SK-MEL-5 (cell line): ENCODE results near the gene MYRIP. TPM values are rescaled to one million over a fixed set of nuclear protein-coding genes. Genes with fewer than 3 reads are reported as not detected.

Experiments used
- DNase-seq: peaks from one replicate; pipeline ENCODE4 v3.0.0-alpha.2; 2016; ENCODE audit warnings: low read depth, low spot score
- in situ Hi-C: cut with HindIII; loops from 2 replicates; pipeline ENCODE4 v1.10.0; 2016; ENCODE audit warnings: low sequenced_read_pairs, high pct_unique_total_duplicates, low pct_unique_long_range_greater_than_20kb
- total RNA-seq: library from RNA; depleted of rRNA; stranded (reverse); fragments of >200 nt; shearing (Covaris generic); gene quantifications from 2 replicates; pipeline ENCODE4 v1.2.3, GENCODE V29; 2014

The MYRIP gene
- total RNA-seq, 1 experiment from 2014 or later = 0.21 TPM

DNA sequence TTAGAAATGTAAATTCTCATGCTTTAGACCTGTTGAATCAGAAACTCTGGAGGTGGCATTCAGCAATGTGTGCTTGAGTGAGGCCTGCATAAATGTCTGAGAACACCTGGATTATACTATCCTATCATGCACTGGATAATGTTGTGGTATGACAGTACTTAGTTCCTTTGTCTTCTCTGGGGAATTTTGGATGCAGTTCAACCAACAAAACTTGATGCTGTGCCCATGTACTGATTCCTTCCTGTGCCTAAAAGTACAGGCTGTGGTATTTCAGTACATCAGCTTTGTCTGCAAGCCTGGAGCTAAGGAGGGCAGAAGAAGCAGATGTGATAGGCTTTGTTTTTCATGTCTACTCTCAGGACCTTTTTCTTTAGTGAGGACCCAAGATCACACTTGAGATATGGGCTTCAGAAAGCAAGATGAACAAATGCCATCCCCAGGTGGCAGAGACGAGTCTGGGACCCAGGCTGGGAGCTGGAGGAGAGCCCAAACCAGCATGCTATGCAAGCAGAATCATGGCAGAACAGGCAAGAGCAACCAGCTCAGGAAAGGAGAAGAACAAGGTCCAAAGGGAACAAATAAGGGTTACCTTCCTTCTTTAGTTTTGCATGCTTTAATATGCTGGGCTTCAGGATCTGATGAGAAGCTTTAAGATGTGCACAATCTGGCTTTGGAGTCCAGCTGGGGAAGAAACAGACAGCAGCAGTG lies 124.7 kb downstream of the MYRIP start:
- no peak for DNase-seq
- in situ Hi-C loops = no loop called here

DNA sequence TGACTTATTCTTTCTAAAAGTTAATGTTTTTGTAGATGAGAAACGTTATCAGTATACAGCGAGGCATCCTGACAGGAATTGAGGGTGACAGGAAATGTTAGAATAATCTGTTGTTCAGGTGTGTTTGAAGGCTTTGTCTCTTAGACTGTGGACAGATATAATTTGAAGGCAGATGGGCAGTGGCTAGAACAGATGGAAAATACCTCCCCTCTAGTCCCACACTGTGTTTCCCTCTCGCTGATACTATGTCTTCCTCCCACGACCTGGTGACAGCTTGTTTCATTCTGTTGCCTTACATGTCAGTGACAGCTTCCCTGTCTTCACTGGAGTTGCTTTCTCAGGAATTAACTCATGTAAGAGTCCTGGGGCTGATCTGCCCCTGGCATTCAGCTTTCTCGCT lies 125.3 kb downstream of the MYRIP start:
- in situ Hi-C loops = no loop called here
- DNase-seq = no peak

DNA sequence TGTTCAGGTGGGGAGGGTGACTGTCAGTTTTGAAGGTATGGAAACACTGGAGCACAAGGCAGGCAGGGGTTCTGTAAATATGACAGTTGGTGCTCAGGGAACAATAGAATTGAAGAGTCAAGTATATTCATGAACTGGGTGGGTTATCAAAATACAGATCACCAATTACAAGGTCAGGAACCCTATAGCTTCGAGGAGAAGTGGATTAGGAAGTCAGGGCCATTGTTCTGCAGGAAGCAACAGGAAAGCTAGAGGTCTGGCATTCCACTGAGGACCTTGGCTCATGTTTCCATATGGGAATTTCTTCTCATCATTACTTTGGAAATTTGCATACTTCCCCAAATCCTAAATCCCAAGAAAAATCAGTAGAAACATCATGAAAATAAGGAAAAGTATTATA lies 125.9 kb downstream of the MYRIP start:
- DNase-seq = no peak
- in situ Hi-C loops = no loop called here

DNA sequence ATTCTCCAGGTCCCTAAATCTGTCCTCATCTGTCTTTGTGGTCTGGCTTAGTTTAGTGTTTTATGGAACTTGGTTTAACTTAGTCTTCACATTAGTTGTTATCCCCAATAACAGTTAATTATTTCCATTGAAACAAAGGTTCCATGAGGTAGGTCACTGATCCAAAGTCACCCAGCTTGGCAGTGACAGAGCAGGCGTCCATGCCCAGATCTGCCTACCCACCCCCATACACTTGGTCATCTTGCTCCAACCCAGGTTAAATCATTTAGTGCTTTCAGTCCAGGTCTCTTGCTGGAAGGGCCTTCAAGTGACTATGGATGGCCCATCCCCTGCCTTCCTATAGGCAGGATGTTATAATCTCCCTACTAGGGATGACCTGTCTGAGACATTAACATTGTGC lies 127.4 kb downstream of the MYRIP start:
- in situ Hi-C loops = no loop called here

DNA sequence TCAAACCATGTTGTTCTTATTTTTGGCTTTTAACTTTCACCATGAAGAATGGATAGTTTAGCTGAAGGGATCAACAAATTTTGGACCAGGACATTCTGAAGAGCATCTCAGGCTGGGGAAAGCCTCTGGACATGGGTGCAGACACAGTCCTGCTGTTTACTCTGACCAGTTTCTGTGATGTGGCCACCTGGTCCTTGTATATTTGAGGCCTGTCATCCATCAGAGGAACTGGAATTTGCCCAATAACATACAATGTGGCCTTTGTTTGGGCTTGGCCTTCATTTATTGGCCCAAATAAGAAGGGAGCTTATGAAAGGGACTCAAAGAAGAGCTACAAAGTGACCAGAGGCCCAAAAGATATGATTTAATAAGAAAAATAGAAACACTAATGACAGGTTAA lies 127.9 kb downstream of the MYRIP start:
- peak; percentile 6 for DNase-seq
- in situ Hi-C loops = no loop called here

More for the DNA sequence above, 127.4 kb downstream of the MYRIP start:
- DNase-seq = no peak

DNA sequence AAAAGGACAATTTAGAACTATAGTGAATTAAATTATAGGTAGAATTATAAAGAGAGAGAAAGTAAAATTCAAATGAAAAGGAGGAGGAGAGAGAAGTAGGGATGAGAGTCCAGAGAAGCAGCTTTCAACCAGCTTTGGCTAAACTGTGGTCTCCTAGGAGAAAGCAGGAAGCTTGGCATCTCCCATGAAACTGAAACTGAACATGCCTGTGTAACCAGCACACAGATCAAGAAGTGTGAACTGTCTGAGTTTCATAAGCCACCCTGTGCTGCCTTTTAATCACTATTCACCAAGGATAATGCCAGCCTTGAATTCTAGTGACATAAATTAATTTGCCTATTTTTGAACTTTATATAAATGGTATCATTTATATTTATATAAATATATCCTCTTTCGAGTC lies 128.5 kb downstream of the MYRIP start:
- DNase-seq = no peak
- in situ Hi-C loops = no loop called here

DNA sequence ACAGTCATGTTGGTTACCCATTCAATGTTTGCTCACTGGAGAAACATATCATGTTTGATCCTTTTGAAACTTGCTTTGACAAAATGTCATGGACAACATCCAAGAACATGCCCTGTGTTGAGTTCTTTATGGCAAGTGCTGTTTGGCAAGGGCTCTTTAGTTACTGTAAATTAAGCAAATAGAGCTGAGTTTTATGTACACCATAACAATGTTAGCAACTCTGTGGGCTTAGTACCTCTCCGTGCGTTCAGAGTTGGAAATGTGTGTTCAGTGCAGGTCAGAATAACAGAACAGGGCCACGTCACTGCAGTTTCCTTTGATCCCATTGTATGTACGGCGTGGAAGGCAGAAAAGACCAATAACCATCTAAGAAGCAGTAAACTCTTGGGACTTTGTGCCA lies 132.5 kb downstream of the MYRIP start:
- DNase-seq = no peak
- in situ Hi-C loops = no loop called here

DNA sequence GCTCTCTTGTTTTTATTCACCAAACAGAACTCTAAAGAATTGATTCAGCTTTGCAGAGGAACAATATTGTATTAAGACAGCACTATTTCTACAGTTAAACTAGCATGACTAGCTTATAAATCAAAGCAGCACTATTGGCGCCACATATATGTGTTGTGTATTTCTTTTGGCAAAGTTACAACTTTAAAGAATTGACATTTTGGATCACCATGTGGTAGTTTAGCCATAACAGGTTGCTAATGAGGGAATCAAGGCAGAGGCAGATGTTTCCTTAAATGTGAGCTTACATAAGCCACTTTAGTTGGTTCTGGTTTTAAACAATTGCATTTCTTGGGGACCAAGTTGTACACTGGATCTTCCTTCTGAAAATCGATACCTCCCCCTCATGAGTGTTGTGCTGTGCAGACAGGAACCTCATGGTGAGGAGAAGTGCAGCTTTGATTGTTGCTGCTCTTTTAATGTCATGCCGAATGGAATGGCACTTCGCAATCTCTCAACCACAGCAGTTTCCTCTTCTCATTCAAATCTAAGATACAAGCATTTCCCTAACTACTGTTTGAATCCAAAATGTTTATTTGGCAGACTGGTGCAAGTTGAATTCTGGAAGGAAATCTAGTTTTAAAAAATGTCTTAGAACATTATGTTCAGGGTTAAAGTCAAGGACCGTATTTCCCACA lies 151.2 kb downstream of the MYRIP start:
- no peak for DNase-seq
- in situ Hi-C loops = no loop called here

DNA sequence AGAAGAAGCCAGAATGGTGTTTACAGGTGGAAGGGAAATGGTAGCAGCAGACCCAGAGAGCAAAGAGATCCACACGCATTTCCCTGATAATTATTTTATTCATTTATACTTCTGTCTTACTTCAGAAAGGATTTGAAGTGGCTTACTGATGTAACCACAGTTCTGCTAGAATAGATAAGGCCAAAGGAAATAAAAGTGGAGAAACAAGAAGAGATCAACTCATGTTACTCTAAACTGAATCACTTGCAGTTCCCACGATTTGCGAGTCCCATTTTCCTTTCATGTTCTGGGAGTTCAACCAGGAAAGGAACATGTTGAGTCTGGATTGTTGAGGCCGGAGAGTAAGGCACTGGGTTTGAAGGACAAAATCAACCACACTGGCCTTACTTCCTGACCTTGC lies 151.8 kb downstream of the MYRIP start:
- DNase-seq = no peak
- in situ Hi-C loops = no loop called here

DNA sequence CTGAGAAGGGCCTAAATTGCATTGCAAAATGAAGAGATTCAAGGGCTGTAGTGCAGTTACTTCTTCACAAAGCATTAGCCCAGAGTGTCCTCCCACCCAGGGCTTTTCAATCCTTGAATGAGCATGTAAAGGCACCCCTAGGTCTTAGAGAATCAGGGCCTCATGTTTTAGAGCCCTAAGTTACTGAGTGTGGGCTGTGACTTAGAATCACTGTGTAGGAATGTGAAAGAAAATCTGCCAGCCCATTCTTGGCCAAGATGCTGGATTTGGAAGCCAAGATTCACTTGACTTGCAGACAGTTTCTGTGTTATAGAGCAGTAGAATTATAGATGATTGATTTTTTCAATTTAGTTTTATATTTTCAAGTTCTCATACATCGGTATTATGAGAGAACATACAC lies 153.2 kb downstream of the MYRIP start:
- in situ Hi-C loops = no loop called here
- no peak for DNase-seq

DNA sequence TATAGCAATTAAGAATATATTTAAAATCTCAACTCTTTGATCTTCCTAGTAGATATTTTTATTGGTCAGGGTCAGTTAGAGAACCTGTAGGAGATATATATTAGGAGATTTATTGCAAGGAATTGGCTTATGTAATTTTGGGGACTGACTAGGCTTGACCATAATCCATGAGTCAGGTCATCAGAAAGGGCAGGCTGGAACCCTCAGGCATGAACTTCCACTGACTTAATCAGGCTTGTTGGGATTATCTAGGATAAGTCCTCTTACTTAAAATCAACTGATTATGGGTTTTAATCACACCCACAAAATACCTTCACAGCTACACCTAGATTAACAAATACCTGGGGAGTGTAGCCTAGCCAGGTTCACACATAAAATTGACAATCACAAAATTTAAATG lies 156.1 kb downstream of the MYRIP start:
- in situ Hi-C loops = no loop called here
- DNase-seq = no peak

DNA sequence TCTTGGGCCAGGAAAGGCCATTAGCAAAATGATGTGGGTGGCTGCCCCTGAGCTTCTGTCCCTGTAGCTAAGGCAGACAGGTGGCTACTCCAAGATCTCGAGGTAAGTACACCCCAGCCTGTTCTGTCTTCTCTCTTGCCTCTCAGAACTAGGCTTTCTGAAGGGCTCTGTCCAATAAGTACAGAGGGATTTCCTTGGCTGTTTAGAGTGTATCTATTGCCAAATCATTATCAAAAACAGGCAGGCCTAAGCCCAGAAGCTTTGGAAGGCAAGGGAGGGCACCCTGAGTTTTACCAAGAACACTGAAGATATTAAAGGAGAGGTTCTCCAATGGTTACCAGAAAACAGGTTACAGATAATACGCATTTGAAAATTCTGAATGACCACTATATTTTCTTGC lies 156.6 kb downstream of the MYRIP start:
- in situ Hi-C loops = no loop called here
- DNase-seq = no peak

DNA sequence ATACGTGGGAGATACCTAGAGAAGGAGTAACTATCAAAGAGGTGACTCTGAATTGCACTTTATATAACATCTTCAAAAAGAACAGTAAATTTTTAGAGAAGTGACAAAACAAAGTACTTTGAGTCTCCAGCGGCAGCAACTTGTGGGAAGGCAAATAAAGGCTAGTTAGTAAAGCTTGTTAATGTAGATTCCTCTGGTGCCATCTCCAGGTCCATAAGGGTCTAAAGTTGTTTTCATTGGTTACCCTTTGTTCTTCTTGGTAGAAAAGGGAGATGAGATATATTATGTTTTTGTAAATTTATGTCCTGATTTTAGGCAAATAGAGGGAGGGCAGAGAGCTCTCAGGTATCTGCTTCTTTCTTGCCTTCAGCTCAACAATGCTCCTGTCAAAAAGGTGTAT lies 161.6 kb downstream of the MYRIP start:
- in situ Hi-C loops = no loop called here
- no peak for DNase-seq

DNA sequence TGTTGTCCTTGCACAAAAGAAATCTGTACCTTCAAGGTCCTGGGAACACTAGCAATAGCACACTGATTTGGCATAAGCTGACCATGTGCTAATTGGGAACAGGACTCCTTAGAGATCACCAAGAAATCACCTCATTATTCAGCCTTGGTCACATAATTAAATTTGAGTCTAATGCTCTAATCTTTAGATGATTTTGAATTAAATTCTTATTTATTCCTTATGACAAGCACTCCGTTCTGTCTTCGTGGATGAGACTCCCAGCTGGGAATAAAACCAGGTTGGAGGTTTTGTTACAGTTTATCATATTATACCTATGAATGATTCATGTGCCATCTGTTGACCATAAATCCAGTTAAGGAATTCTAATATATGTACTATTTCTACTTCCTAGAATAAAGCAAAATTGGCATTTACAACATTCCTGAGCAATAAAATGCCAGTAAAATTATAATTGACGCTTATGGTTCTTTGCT lies 162.2 kb downstream of the MYRIP start:
- DNase-seq = no peak
- in situ Hi-C loops = no loop called here

DNA sequence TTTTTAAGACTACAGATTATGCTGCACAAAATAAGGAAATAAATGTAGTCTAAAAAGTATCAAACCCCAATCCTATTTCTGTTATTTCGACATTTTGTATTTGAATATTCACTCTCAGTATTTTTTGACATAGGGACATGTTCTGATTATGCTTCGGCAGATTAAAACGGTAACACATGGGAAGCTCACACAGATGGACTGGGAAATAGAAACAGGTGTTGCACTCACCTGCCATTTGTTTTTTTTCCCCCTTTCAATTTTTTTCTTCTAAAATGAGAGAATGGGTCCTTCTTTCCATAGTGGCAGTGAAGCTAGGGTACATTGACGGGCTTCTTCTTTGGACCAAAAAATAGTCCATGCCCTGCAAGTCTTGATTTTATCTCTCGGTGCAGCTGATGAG lies 163.1 kb downstream of the MYRIP start:
- DNase-seq = no peak
- in situ Hi-C loops = no loop called here

DNA sequence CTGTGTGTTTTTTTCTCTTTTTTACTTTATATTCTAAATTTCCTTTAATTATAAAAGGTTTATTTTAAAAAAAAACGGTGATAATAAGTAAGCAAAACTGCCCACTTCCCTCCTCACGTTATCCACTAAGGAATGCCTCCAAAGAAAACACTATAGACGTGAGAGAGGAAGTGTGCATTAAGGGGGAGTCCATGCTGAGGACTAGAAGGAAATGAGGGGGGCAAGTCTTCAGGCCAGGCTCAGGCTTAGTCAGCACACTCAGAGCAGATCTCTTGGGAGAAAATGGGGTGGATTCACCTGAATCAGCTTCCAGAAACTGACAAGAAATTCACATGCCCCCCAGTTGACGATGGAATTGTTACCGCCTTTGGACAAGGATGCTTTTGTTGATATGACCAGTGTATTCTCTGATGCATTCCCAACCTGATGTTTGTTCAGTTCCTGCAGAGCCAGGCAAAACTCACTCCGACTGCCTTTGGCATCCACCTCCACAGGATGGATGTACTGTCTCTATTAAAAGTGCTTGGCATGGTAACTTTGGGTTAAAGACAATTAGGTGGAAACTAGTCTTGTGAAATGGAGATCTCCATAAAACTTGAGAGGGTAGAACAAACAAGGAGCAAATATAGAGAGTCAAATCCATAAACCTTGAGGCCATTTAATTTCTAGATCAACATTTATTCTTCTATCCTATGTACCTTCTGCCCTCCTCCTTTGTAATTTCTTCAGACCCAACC lies 167.8 kb downstream of the MYRIP start:
- DNase-seq = no peak
- in situ Hi-C loops = no loop called here

DNA sequence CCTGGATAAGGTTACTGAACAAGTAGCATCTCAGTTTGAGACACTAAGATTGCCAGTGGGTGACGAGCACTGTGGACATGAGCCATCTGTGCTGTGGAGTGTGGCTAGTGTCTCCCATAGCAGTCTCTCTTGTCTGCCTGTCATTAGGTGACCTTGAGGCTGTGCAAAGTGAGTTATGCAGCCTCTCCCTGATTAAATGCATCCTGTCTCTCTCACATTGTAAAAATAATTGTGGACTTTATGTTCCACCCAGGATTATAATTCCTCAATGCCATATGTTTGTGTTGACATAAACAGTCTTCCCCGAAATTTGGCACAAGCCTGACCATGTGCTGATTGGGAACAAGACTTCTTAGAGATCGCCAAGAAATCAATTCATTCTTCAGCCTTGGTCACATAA lies 168.9 kb downstream of the MYRIP start:
- in situ Hi-C loops = no loop called here
- no peak for DNase-seq

DNA sequence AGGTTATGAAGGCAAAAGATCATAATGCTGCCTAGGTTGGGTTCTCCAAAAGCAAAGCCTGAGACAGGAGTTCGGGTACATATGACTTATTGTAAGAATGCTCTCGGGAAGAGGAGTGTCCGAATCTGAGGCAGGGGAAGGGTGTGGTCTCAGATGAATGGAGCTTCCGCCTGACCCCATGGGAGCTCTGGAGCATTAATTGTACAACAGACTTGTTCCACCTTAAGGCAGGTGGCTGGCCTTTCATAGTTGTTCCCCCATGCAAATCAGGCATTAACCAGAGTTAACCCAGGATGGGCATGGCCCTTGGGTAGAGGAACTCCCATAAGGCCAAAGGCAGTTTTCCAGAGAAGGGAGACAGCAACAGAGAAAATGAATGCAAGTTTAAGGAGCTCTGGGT lies 170.6 kb downstream of the MYRIP start:
- in situ Hi-C loops = no loop called here
- DNase-seq = no peak

DNA sequence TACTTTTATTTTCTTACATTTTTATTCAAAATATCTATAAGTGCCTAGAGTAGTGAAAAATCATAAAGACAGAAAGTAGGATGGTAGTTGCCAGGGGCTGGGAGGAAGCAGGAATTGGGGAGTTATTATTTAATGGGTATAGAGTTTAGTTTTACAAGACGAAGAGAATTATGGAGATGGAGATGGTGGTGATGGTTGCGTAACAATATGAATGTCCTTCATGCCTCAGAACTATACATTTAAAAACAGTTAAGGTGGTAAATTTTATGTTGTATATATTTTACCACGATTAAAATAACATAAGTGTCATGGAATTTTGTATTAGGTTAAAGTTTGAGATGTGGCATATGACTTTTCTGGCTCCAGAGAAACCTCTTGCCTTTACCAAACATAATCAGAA lies 171.4 kb downstream of the MYRIP start:
- no peak for DNase-seq
- in situ Hi-C loops = no loop called here
